Right lobe of liver (tissue), 6 donors: ENCODE data around the gene CAPNS1. TPM values are rescaled to one million over a fixed set of nuclear protein-coding genes. Genes with fewer than 3 reads are reported as not detected.
"Not testable (repeated sequence)": the region's sequence is repeated elsewhere in the genome, so short reads cannot be mapped to it uniquely, and the experiment has no call there.

Experiments used
- ATAC-seq, 4 donors: fragments of 200-7000 bp; cut with Tn5 transposase; one replicate each; pipeline ENCODE4 v1.9.1; 2020; ENCODE audit warnings: mild to moderate bottlenecking in 4 of 4, moderate library complexity in 4 of 4
- DNase-seq, 3 donors: peaks; one replicate each; pipeline ENCODE4 v3.0.0-alpha.2; 2020
- H3K27ac ChIP-seq, 3 donors: fragments of 200-600 bp; one replicate each; pipeline ENCODE4 v1.8.0; 2022
- H3K27me3 ChIP-seq, 2 donors: fragments of 200-600 bp; one replicate each; pipeline ENCODE4 v1.8.0; 2022
- H3K36me3 ChIP-seq, 4 donors: fragments of 200-600 bp; sonication (generic) in 1 of 4; one replicate each; pipeline versions ENCODE4 v1.5.1 to v1.8.0; 2017 to 2022; ENCODE audit warnings: control low read depth in 1 of 4
- H3K4me1 ChIP-seq, 4 donors: fragments of 200-600 bp; sonication (generic) in 1 of 4; one replicate each; pipeline versions ENCODE4 v1.5.1 to v1.8.0; 2017 to 2022; ENCODE audit warnings: control low read depth in 1 of 4
- H3K4me3 ChIP-seq, 3 donors: fragments of 200-600 bp; one replicate each; pipeline ENCODE4 v1.8.0; 2022
- H3K9me3 ChIP-seq, 4 donors: fragments of 200-600 bp; sonication (generic) in 1 of 4; one replicate each; pipeline versions ENCODE4 v1.5.1 to v1.8.0; 2017 to 2022; ENCODE audit warnings: control low read depth in 1 of 4
- POLR2A ChIP-seq: fragments of 450-650 bp; IDR thresholded peaks from one replicate; pipeline ENCODE4 v1.6.1; 2017; ENCODE audit warnings: antibody characterized with exemption, mild to moderate bottlenecking
- WGBS: methylation state at CpG from one replicate; pipeline ENCODE4 v1.1.6; 2018; ENCODE audit warnings: low coverage, low lambda C conversion rate; ENCODE audit not compliant: insufficient coverage; ENCODE audit errors: missing lambda C conversion rate; 5-methylcytosine and 5-hydroxymethylcytosine counted together
- intact Hi-C, 2 donors: fragments of 100-400 bp; cut with DNase I; formaldehyde crosslinking; loops; one replicate each; pipeline versions ENCODE4 v1.11.2 to v1.14.1; 2022
- total RNA-seq, 6 experiments: library from RNA; depleted of rRNA in 2 of 6; stranded (reverse); fragments of >200 nt in 2 of 6; fragmentation: NEBNext Ultra II Directional in 3 of 6; extraction: Animal tissue kit (Norgen Biotek cat#: 25700) in 3 of 6; gene quantifications; one replicate each; pipeline versions ENCODE4 v1.1.0 to v1.2.4, GENCODE V29; 2016 to 2023
- TF ChIP-seq, protein P1 (sequence below), 4 donors: fragments of 200-600 bp in 3 of 4; fragments of 450-650 bp in 1 of 4; IDR thresholded peaks; one replicate each; pipeline versions ENCODE4 v1.5.1 to v1.8.0; 2016 to 2022; ENCODE audit warnings: antibody characterized with exemption in 4 of 4, mild to moderate bottlenecking in 2 of 4
- donor health status: DM: no; HTN: yes; CAD: no.
- donor health status: DM: no; HTN: no; CAD: no.
- donor health status: DM: no; HTN: no; CAD: no.
- donor health status: DM: no; HTN: yes; CAD: no.
- donor health status: DM: no; HTN: yes; CAD: no.

Gene CAPNS1
- total RNA-seq, 6 experiments from 2014 or later: 93.0 to 252 (median 168) TPM

- H3K4me3 ChIP-seq: no peak overlapping the region
- H3K4me1 ChIP-seq: no peaks in the 10 kb centered on the region
- H3K36me3 ChIP-seq: no peaks in the 10 kb centered on the region
- no peak for TF ChIP-seq POLR2A
- DNase-seq (no peak), ATAC-seq (no peak)
- no peaks in the 10 kb centered on the region for H3K27me3 ChIP-seq
- 87% methylated on average over 4 of the region's 5 CpGs for WGBS
- intact Hi-C loops: loop anchor here in 1 of 2 donors (5.0 kb wide), 1 partner anchor 46 kb away; no protein-coding TSS in a partner anchor
- H3K9me3 ChIP-seq: no peaks in the 10 kb centered on the region
- H3K27ac ChIP-seq: no peak overlapping the region
Observed at GRCh38 chr19:36172852-36173251, 33.0 kb downstream of the CAPNS1 start.

GRCh38 chr19:36173846-36174245 lies 34.0 kb downstream of the CAPNS1 start:
- WGBS: 65% methylated on average over 7 of the region's 8 CpGs
- H3K4me3 ChIP-seq, H3K27me3 ChIP-seq, ATAC-seq, H3K4me1 ChIP-seq, H3K36me3 ChIP-seq, H3K27ac ChIP-seq, H3K9me3 ChIP-seq, DNase-seq: not testable (repeated sequence)
- intact Hi-C loops: loop anchor here in 1 of 2 donors (5.0 kb wide), 1 partner anchor 47 kb away; no protein-coding TSS in a partner anchor

DNA sequence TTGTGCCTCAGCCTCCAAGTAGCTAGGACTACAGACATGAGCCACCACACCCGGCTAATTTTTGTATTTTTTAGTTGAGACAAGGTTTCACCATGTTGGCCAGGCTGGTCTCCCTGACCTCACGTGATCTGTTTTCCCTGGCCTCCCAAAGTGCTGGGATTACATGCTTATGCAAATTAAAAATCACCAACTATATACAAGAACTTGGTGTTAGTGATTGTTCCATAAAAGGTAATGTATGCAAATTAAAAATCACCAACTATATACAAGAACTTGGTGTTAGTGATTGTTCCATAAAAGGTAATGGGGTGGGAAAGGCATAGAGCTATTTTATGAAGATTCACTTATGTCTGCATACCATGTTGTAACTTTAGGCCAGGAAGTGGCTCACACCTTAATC lies 39.2 kb downstream of the CAPNS1 start:
- DNase-seq, H3K27me3 ChIP-seq, H3K27ac ChIP-seq, ATAC-seq, H3K4me3 ChIP-seq, H3K4me1 ChIP-seq, H3K9me3 ChIP-seq, intact Hi-C loops: not testable (repeated sequence)
- WGBS: 64% methylated on average over 2 of the region's 2 CpGs
- H3K36me3 ChIP-seq: peaks cover 0 to 14% (median 4%) of the 10 kb centered on the region in 4 donors

DNA sequence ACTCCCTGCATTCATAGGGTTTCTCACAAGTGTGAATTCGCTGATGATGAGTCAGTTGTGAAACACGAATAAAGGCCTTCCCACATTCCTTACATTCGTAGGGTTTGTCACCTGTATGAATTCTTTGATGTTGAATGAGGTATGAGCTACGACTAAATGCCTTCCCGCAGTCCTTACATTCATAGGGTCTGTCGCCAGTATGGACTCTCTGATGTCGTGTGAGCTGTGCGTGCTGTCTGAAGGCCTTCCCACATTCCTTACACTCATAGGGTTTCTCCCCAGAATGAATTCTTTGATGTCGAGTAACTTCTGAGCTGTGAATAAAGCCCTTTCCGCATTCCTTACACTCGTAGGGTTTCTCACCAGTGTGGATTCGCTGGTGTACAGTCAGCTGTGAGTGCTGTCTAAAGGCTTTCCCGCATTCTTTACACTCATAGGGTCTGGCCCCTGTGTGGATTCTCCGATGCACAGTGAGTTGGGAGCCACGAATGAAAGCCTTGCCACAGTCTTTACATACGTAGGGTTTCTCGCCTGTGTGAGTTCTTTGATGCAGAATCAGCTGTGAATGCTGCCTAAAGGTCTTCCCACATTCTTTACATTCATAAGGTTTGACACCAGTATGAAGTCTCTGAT lies 42.9 kb downstream of the CAPNS1 start:
- Histone ChIP-seq H3K36me3 (peaks cover 0 to 14% (median 4%) of the 10 kb centered on the region in 4 donors), H3K4me1 (no peaks in the 10 kb centered on the region), H3K4me3 (no peak overlapping the region), H3K9me3 (no peaks in the 10 kb centered on the region), H3K27ac (no peak overlapping the region), H3K27me3 (no peaks in the 10 kb centered on the region)
- ATAC-seq (no peak), DNase-seq (no peak)
- TF ChIP-seq POLR2A: no peak
- TF ChIP-seq, protein P1, sequence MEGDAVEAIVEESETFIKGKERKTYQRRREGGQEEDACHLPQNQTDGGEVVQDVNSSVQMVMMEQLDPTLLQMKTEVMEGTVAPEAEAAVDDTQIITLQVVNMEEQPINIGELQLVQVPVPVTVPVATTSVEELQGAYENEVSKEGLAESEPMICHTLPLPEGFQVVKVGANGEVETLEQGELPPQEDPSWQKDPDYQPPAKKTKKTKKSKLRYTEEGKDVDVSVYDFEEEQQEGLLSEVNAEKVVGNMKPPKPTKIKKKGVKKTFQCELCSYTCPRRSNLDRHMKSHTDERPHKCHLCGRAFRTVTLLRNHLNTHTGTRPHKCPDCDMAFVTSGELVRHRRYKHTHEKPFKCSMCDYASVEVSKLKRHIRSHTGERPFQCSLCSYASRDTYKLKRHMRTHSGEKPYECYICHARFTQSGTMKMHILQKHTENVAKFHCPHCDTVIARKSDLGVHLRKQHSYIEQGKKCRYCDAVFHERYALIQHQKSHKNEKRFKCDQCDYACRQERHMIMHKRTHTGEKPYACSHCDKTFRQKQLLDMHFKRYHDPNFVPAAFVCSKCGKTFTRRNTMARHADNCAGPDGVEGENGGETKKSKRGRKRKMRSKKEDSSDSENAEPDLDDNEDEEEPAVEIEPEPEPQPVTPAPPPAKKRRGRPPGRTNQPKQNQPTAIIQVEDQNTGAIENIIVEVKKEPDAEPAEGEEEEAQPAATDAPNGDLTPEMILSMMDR (IDR thresholded peaks at IDR 0.05): no peak
- 88% methylated on average over 13 of the region's 17 CpGs for WGBS
- intact Hi-C loops: no loop called here

GRCh38 chr19:36183245-36183628 lies 43.4 kb downstream of the CAPNS1 start:
- 93% methylated on average over 9 of the region's 10 CpGs for WGBS
- TF ChIP-seq POLR2A: no peak
- TF ChIP-seq, protein P1 (IDR thresholded peaks at IDR 0.05): no peak
- no peaks in the 10 kb centered on the region for H3K4me1 ChIP-seq
- no peak for DNase-seq
- H3K9me3 ChIP-seq: no peaks in the 10 kb centered on the region
- ATAC-seq: no peak
- no peak overlapping the region for H3K4me3 ChIP-seq
- H3K36me3 ChIP-seq: peaks cover 0 to 14% (median 4%) of the 10 kb centered on the region in 4 donors
- intact Hi-C loops: no loop called here
- H3K27ac ChIP-seq: no peak overlapping the region
- H3K27me3 ChIP-seq: no peaks in the 10 kb centered on the region

- peaks cover 0 to 20% (median 4%) of the 10 kb centered on the region in 4 donors for H3K36me3 ChIP-seq
- H3K4me3 ChIP-seq, H3K27me3 ChIP-seq, DNase-seq, H3K9me3 ChIP-seq, H3K27ac ChIP-seq, ATAC-seq, H3K4me1 ChIP-seq, intact Hi-C loops: not testable (repeated sequence)
- 89% methylated on average over 4 of the region's 5 CpGs for WGBS
Observed at GRCh38 chr19:36186722-36187121, 46.9 kb downstream of the CAPNS1 start.
